Breast epithelium (tissue), 4 donors: ENCODE results near the gene KRT85. TPM values are rescaled to one million over a fixed set of nuclear protein-coding genes. Genes with fewer than 3 reads are reported as not detected.
A peak's percentile ranks its signal among the peaks of the same experiment; 100 is the strongest.

Source experiments
- DNase-seq, 2 donors: peaks; one replicate each; pipeline ENCODE4 v3.0.0-alpha.2; 2019; ENCODE audit warnings: low spot score in 2 of 2
- H3K27ac ChIP-seq, 2 donors: fragments of 200-600 bp; sonication (generic) in 1 of 2; one replicate each; pipeline ENCODE4 v1.5.1; 2016 to 2019; ENCODE audit warnings: mild to moderate bottlenecking in 1 of 2
- H3K27me3 ChIP-seq, 2 donors: fragments of 200-600 bp; sonication (generic) in 1 of 2; one replicate each; pipeline versions ENCODE4 v1.5.1 to v1.6.0; 2017 to 2019; ENCODE audit warnings: control low read depth in 1 of 2, mild to moderate bottlenecking in 1 of 2
- H3K36me3 ChIP-seq: fragments of 200-600 bp; one replicate; pipeline ENCODE4 v1.5.1; 2019
- H3K4me1 ChIP-seq, 2 donors: fragments of 200-600 bp; sonication (generic); one replicate each; pipeline ENCODE4 v1.5.1; 2016 to 2019; ENCODE audit warnings: control low read depth in 1 of 2
- H3K4me3 ChIP-seq, 3 donors: fragments of 200-600 bp; sonication (generic); 1 replicate in 2 of 3; 2 replicates in 1 of 3; pipeline ENCODE4 v1.5.1; 2016 to 2019; ENCODE audit warnings: mild to moderate bottlenecking in 3 of 3, moderate library complexity in 2 of 3
- H3K9me3 ChIP-seq, 2 donors: fragments of 200-600 bp; sonication (generic) in 1 of 2; one replicate each; pipeline ENCODE4 v1.5.1; 2016 to 2019; ENCODE audit warnings: control low read depth in 1 of 2
- CTCF ChIP-seq, 3 donors: fragments of 450-650 bp; IDR thresholded peaks; one replicate each; pipeline ENCODE4 v1.5.1; 2016 to 2017; ENCODE audit warnings: antibody characterized with exemption in 3 of 3, mild to moderate bottlenecking in 3 of 3, moderate library complexity in 3 of 3
- POLR2A ChIP-seq: fragments of 450-650 bp; IDR thresholded peaks from one replicate; pipeline ENCODE4 v1.6.1; 2016; ENCODE audit warnings: antibody characterized with exemption, mild to moderate bottlenecking, moderate library complexity
- POLR2AphosphoS5 ChIP-seq, 3 donors: sonication (generic); formaldehyde crosslinking; IDR thresholded peaks; one replicate each; pipeline ENCODE4 v1.6.1; 2017; ENCODE audit warnings: antibody characterized with exemption in 3 of 3
- intact Hi-C: fragments of 100-400 bp; cut with DNase I; formaldehyde crosslinking; loops from one replicate; pipeline ENCODE4 v1.15.1; 2023; ENCODE audit warnings: low total_unique reads
- total RNA-seq, 3 donors: library from RNA; depleted of rRNA; stranded (reverse); fragments of >200 nt; gene quantifications; one replicate each; pipeline ENCODE4 v1.1.0, GENCODE V29; 2016

Gene KRT85
- total RNA-seq, 3 donors from 2014 or later = not detected

DNA sequence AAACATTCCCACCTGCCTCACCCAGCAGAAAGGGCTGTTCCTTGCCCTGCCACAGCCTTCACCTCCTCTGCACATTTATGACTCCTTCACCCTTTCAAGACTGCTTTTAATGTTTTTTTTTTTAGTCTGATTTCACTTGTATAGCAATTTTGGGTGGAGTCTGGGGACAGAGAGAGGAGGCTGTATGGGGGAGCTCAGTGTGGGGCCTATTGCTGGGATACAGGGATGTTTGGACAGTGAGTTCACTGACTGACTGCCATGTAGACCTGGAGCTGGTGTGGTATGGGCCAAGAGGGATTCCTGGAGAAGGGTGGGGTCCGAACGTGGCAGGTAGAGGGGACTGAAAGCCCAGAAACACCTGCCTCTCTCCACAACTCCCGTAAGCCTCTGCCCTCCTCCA, 1.9 kb upstream of the KRT85 start:
- no peak for TF ChIP-seq POLR2AphosphoS5 (IDR thresholded peaks at IDR 0.05)
- no peak for TF ChIP-seq CTCF (IDR thresholded peaks at IDR 0.05)
- no peak for TF ChIP-seq POLR2A
- Histone ChIP-seq H3K27ac (no peak overlapping the region), H3K9me3 (no peaks in the 10 kb centered on the region), H3K27me3 (no peaks in the 10 kb centered on the region), H3K4me3 (no peak overlapping the region), H3K4me1 (no peaks in the 10 kb centered on the region), H3K36me3 (no peaks in the 10 kb centered on the region)
- intact Hi-C loops = loop anchor here (10.0 kb wide), 1 partner anchor 506 kb away; no protein-coding TSS in a partner anchor
- peak in 1 of 2 donors; percentile 2 for DNase-seq

- H3K9me3 ChIP-seq = no peaks in the 10 kb centered on the region
- H3K4me1 ChIP-seq = no peaks in the 10 kb centered on the region
- no peak overlapping the region for H3K4me3 ChIP-seq
- TF ChIP-seq POLR2AphosphoS5 (IDR thresholded peaks at IDR 0.05) = no peak
- TF ChIP-seq CTCF (IDR thresholded peaks at IDR 0.05) = no peak
- no peak for TF ChIP-seq POLR2A
- intact Hi-C loops = loop anchor here (10.0 kb wide), 1 partner anchor 506 kb away; no protein-coding TSS in a partner anchor
- DNase-seq = peak in 1 of 2 donors; percentile 12
- no peaks in the 10 kb centered on the region for H3K27me3 ChIP-seq
- H3K36me3 ChIP-seq = no peaks in the 10 kb centered on the region
- H3K27ac ChIP-seq = no peak overlapping the region
Measured at GRCh38 chr12:52368508-52368907, 1.2 kb upstream of the KRT85 start.

- Histone ChIP-seq H3K4me3 (no peak overlapping the region), H3K27ac (no peak overlapping the region), H3K27me3 (no peaks in the 10 kb centered on the region), H3K9me3 (no peaks in the 10 kb centered on the region), H3K4me1 (no peaks in the 10 kb centered on the region), H3K36me3 (no peaks in the 10 kb centered on the region)
- intact Hi-C loops = loop anchor here (10.0 kb wide), 1 partner anchor 507 kb away; no protein-coding TSS in a partner anchor
- TF ChIP-seq POLR2A (no peak), CTCF (IDR thresholded peaks at IDR 0.05) (no peak), POLR2AphosphoS5 (IDR thresholded peaks at IDR 0.05) (no peak)
- DNase-seq = no peak
Measured at GRCh38 chr12:52367876-52368275, 595 bp upstream of the KRT85 start.

DNA sequence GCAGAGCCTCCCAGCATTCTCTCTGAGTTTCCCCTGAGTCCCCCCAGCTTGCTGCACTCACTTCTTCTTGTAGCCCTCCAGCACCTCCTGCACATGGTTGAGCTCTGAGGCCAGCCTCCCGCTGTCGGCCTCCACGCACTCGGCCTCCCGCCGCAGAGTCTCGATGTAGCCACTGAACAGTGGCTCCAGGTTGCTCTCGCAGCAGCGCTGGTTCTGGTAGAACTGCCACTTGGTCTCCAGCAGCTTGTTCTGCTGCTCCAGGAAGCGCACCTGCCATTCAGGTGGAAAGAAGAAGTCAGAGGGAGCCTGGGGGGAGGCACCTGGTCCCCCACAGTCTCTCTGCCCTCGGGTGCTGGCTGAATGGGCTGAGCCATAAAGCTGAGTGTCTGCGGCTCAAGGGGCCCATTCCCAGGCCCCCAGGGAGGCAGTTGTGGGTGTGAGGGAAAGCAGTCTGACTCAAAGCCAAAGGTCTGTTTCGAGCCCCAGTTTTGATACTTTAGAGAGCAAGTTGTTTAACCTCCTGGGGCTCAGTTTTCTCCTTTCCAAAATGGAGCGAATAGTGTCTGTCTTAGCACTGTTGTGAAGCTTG, 2.3 kb downstream of the KRT85 start:
- Histone ChIP-seq H3K27ac (no peak overlapping the region), H3K9me3 (no peaks in the 10 kb centered on the region), H3K36me3 (no peaks in the 10 kb centered on the region), H3K4me3 (no peak overlapping the region), H3K27me3 (no peaks in the 10 kb centered on the region), H3K4me1 (no peaks in the 10 kb centered on the region)
- intact Hi-C loops = loop anchor here (10.0 kb wide), 1 partner anchor 510 kb away; no protein-coding TSS in a partner anchor
- no peak for TF ChIP-seq POLR2A
- DNase-seq = no peak

DNA sequence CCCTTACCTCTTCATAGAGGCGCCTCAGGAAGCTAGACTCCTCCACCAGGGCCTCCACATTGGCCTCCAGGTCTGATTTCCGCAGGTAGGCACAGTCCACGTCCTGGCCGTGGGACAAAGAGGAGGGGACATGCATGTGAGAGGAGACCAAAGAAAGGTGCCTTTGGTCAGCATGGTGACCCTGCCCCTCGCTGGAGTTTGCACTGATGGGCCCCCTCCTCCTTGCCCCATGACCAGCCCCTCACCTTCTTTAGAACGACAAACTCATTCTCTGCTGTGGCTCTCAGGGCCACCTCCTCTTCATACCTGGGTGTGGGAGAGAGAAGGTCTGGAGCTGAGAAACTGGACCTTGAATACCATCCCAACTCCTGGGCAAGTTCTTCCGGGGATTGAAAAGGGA, 3.2 kb downstream of the KRT85 start:
- intact Hi-C loops = loop anchor here (10.0 kb wide), 1 partner anchor 511 kb away; no protein-coding TSS in a partner anchor
- no peaks in the 10 kb centered on the region for H3K4me1 ChIP-seq

More for the DNA sequence above, 3.2 kb downstream of the KRT85 start:
- no peak for TF ChIP-seq POLR2A
- TF ChIP-seq CTCF (IDR thresholded peaks at IDR 0.05) = no peak
- no peak for TF ChIP-seq POLR2AphosphoS5 (IDR thresholded peaks at IDR 0.05)
- no peak overlapping the region for H3K27ac ChIP-seq
- H3K9me3 ChIP-seq = no peaks in the 10 kb centered on the region
- H3K27me3 ChIP-seq = no peaks in the 10 kb centered on the region
- DNase-seq = no peak
- no peaks in the 10 kb centered on the region for H3K36me3 ChIP-seq
- H3K4me3 ChIP-seq = no peak overlapping the region
